Activated CD8-positive, alpha-beta memory T cell treated with anti-CD3 and anti-CD28 coated beads, Interleukin-2, amount 10 ng/mL, durations not matched to agents 7 days and 5 days (primary cell): ENCODE data around the gene FKBP2. TPM values are rescaled to one million over a fixed set of nuclear protein-coding genes. Genes with fewer than 3 reads are reported as not detected.

Experiments
- ATAC-seq: fragments of 150-1000 bp; cut with Tn5 transposase; one replicate; pipeline ENCODE4 v1.10.0; 2021; ENCODE audit warnings: moderate library complexity
- CTCF ChIA-PET: fragments of 350-600 bp; sonication (Branson Sonifier 250); formaldehyde crosslinking; loops from one replicate; lab custom pipeline; 2021; ENCODE audit warnings: antibody characterized with exemption; lab: Charles Lee
- DNase-seq: peaks from one replicate; pipeline ENCODE4 v3.0.0-alpha.2; 2020
- H3K27ac Mint-ChIP-seq: one replicate; pipeline ENCODE4 v1.8.0; 2021; ENCODE audit warnings: mild to moderate bottlenecking, mixed read lengths
- H3K27me3 Mint-ChIP-seq: one replicate; pipeline ENCODE4 v1.8.0; 2021; ENCODE audit warnings: mixed read lengths
- H3K36me3 Mint-ChIP-seq: one replicate; pipeline ENCODE4 v1.8.0; 2021; ENCODE audit warnings: mild to moderate bottlenecking, mixed read lengths
- H3K4me1 Mint-ChIP-seq: one replicate; pipeline ENCODE4 v1.8.0; 2021; ENCODE audit warnings: mixed read lengths
- H3K4me3 Mint-ChIP-seq: one replicate; pipeline ENCODE4 v1.8.0; 2021; ENCODE audit warnings: mild to moderate bottlenecking, moderate library complexity, mixed read lengths
- H3K9me3 Mint-ChIP-seq: one replicate; pipeline ENCODE4 v1.8.0; 2022; ENCODE audit warnings: low read depth, mixed read lengths
- total RNA-seq, 2 experiments: library from RNA; stranded (reverse); gene quantifications; one replicate each; pipeline ENCODE4 v1.2.3, GENCODE V29; 2021

FKBP2 gene
- total RNA-seq, 2 experiments from 2014 or later: 23.4 to 23.9 TPM

DNA sequence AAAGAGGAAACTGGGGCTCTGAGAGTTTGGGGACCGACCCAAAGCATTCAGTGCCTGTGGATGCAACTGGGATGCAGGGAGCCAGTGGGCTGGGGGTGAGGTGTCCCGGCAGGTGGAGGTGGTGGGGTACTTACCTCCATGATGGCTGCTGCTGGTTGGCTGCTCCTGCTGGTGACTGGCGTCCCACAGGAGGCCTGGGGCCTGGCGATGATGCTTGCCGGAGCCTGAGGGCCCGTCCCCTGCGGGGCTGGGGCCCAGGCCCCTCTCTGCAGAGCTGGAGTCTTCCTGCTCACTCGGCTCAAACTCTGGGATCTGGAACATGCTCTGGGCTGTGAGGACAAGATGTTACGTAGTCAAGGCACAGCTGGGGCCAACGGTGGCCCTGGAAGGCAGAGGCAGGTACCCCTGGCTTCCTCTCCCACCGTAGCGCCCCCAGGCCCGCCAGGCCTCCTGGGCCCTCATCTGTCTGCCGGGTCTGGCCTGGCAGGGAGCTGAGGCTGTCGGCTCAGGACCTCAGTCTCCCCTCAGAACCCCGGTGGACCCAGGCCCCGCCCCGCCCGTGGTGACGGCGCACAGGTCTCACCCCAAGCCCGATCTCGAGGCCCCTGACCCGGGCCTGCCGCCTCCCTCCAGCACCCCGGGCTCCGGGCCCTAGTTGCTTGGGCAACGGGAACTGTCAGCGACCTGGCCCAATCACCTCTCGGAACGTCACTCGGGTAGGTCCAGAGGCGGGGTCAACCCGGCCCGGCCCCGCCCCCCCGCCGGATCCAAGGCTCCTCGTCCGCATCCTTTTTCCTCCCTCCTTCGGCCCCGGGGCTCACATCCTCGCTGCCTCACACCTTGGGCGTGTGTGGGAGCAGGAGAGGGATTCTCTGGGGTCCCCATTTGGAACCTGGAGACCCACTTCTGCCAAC is 43.4 kb downstream of the FKBP2 start, which contains the start of gene BAD:
TSS of gene BAD (minus strand) at position 618 of the 914 bp plus-strand sequence. CDS start at position 321, 297 bp downstream.
- Mint-ChIP-seq H3K27me3 (no peaks in the 10 kb centered on the region), H3K4me1 (peaks cover 18% of the 10 kb centered on the region), H3K27ac (peak within 1 kb of the TSS; percentile 89), H3K9me3 (no peaks in the 10 kb centered on the region), H3K36me3 (peaks cover 8% of the 10 kb centered on the region), H3K4me3 (peak within 1 kb of the TSS; percentile 79)
- peak; percentile 96 for DNase-seq
- CTCF ChIA-PET: interaction anchor here (1.1 to 15.2 kb wide), 10 partner anchors 12 to 284 kb away, joined by 3 to 188 read pairs (median 8); partner anchors contain the start of genes CATSPERZ, ESRRA, FERMT3 and PLCB3
- ATAC-seq: peak; percentile 85

GRCh38 chr11:64284962-64285884 is 44.3 kb downstream of the FKBP2 start, which contains the start of gene GPR137:
Gene GPR137 (plus strand): TSS chr11:64285848. CDS start chr11:64286525, 677 bp downstream.
- CTCF ChIA-PET: interaction anchor here (1.1 to 15.2 kb wide), 9 partner anchors 13 to 285 kb away, joined by 3 to 188 read pairs (median 10); partner anchors contain the start of genes CATSPERZ, ESRRA, FERMT3 and PLCB3
- DNase-seq: peak; percentile 91
- H3K27ac Mint-ChIP-seq: peak within 1 kb of the TSS; percentile 89

DNA sequence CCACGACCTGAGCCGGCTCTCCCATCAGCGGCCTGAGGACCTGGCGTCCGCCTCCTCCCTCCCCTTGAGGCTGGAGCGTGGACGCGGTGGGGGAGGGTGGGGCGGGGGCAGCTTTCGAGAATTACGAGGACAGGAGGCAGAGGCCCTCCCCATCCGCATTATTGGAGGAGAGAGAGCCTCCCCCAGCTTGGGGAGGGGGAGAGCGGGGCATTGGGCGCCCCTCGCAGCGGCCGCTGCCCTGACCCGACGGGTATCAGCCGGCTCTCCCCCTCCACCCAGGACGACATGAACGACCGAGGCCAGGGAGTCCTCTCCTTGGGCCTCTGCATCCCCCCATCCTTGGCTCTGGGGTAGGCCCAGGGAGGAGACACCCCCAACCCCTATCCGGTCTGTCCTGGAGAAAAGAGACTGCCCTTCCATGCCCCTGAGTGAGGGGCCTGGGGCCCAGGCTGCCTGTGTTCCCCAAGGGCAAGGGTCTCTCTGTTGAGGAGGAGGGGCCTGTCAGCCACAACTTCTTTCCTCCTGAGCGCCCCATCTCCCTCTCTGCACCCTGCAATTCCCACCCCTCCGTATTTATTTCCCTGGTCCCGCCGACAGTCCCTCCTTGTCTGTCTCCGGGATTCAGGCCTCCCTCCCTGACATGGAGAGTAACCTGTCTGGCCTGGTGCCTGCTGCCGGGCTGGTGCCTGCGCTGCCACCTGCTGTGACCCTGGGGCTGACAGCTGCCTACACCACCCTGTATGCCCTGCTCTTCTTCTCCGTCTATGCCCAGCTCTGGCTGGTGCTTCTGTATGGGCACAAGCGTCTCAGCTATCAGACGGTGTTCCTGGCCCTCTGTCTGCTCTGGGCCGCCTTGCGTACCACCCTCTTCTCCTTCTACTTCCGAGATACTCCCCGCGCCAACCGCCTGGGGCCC is 45.2 kb downstream of the FKBP2 start:
- H3K36me3 Mint-ChIP-seq: peaks cover 7% of the 10 kb centered on the region
- H3K9me3 Mint-ChIP-seq: no peaks in the 10 kb centered on the region
- peak overlapping the region; percentile 79 for H3K4me3 Mint-ChIP-seq
- H3K27ac Mint-ChIP-seq: peak overlapping the region; percentile 67
- H3K4me1 Mint-ChIP-seq: peaks cover 19% of the 10 kb centered on the region
- H3K27me3 Mint-ChIP-seq: peaks cover 10% of the 10 kb centered on the region
- CTCF ChIA-PET: interaction anchor here (0.5 to 15.2 kb wide), 8 partner anchors 10 to 82 kb away, joined by 3 to 188 read pairs (median 9); partner anchors contain the start of genes CATSPERZ, ESRRA, FERMT3 and PLCB3
- no peak for ATAC-seq
- DNase-seq: peak; percentile 58

More at GRCh38 chr11:64284962-64285884, 44.3 kb downstream of the FKBP2 start, which contains the start of gene GPR137:
- peak within 1 kb of the TSS; percentile 79 for H3K4me3 Mint-ChIP-seq
- H3K4me1 Mint-ChIP-seq: peaks cover 18% of the 10 kb centered on the region
- ATAC-seq: peak; percentile 69
- no peaks in the 10 kb centered on the region for H3K9me3 Mint-ChIP-seq
- peaks cover 1% of the 10 kb centered on the region for H3K27me3 Mint-ChIP-seq
- H3K36me3 Mint-ChIP-seq: peaks cover 8% of the 10 kb centered on the region

- DNase-seq (no peak), ATAC-seq (no peak)
- H3K27ac Mint-ChIP-seq: peak overlapping the region; percentile 67
- CTCF ChIA-PET: interaction anchor here (1.0 to 15.2 kb wide), 4 partner anchors 10 to 21 kb away, joined by 3 to 188 read pairs (median 6); partner anchors contain the start of genes CATSPERZ and ESRRA
- no peaks in the 10 kb centered on the region for H3K9me3 Mint-ChIP-seq
- peak overlapping the region; percentile 79 for H3K4me3 Mint-ChIP-seq
- peaks cover 3% of the 10 kb centered on the region for H3K36me3 Mint-ChIP-seq
- H3K27me3 Mint-ChIP-seq: peaks cover 11% of the 10 kb centered on the region
- H3K4me1 Mint-ChIP-seq: peaks cover 18% of the 10 kb centered on the region
Measured at GRCh38 chr11:64286801-64287159, 45.9 kb downstream of the FKBP2 start.

GRCh38 chr11:64287676-64288352 is 46.9 kb downstream of the FKBP2 start:
- no peaks in the 10 kb centered on the region for H3K9me3 Mint-ChIP-seq
- H3K27ac Mint-ChIP-seq: no peak overlapping the region
- peaks cover 17% of the 10 kb centered on the region for H3K27me3 Mint-ChIP-seq
- ATAC-seq (no peak), DNase-seq (no peak)
- peaks cover 18% of the 10 kb centered on the region for H3K4me1 Mint-ChIP-seq
- peaks cover 3% of the 10 kb centered on the region for H3K36me3 Mint-ChIP-seq
- CTCF ChIA-PET: interaction anchor here (1.0 to 15.2 kb wide), 2 partner anchors 15 to 22 kb away, joined by 3 to 188 read pairs; partner anchors contain the start of genes CATSPERZ and ESRRA
- H3K4me3 Mint-ChIP-seq: no peak overlapping the region

GRCh38 chr11:64288353-64288750 is 47.5 kb downstream of the FKBP2 start:
- no peak for DNase-seq
- Mint-ChIP-seq H3K27ac (no peak overlapping the region), H3K4me1 (peaks cover 12% of the 10 kb centered on the region), H3K4me3 (no peak overlapping the region), H3K9me3 (no peaks in the 10 kb centered on the region), H3K36me3 (no peaks in the 10 kb centered on the region), H3K27me3 (peaks cover 22% of the 10 kb centered on the region)
- CTCF ChIA-PET: interaction anchor here (1.9 to 15.2 kb wide), 2 partner anchors 15 to 44 kb away, joined by 5 to 188 read pairs; partner anchors contain the start of genes CATSPERZ and ESRRA
- ATAC-seq: no peak

- Mint-ChIP-seq H3K4me3 (no peak overlapping the region), H3K27ac (no peak overlapping the region), H3K27me3 (peaks cover 29% of the 10 kb centered on the region), H3K36me3 (no peaks in the 10 kb centered on the region), H3K4me1 (peaks cover 10% of the 10 kb centered on the region), H3K9me3 (no peaks in the 10 kb centered on the region)
- DNase-seq (no peak), ATAC-seq (no peak)
- CTCF ChIA-PET: interaction anchor here (1.9 to 15.2 kb wide), 2 partner anchors 14 to 43 kb away, joined by 5 to 188 read pairs; partner anchors contain the start of genes CATSPERZ and ESRRA
Measured at GRCh38 chr11:64289002-64289564, 48.2 kb downstream of the FKBP2 start.

DNA sequence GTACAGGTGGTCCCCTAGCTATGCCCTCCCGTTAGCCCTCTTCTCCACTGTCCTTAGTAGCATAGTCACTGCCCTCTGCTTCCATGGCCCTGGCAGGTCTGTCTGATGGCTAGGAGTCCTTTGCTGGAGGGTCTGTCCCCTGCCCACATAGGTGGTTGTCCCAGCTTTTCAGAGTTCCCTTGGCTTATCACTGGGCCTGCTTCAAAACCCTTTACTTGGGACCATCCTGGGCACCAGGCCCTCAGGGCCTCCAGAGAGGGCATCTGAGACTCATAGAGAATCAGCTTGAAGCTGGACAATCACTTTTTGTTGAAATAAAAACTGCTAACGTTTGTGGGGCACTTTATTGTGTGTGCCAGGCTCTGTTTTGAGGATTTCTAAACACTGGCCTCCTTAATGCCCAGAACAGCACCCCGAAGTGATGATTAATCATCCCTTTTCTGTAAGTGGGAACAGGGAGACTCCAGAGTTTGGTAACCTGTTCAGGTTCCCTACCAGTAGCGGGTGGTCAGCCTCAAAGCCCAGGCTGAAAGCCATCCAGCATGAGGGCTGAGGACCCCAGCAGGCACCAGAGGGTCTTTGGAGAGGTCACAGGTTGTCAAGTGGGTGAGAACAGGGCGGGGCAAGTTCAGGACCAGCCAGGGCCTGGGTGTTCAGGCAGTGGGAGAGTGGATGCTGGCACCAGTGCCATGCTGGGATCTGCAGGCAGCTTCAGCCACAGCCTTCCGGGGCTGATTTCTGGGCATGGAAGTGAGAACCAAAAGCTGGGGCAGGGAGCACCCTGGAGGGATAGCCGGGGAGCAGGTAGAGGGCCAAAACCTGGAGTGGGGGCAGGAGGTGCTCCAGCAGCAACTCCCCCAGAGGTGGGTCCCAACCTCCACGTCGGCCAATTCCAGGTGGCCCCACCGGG is 49.7 kb downstream of the FKBP2 start:
- DNase-seq (no peak), ATAC-seq (no peak)
- H3K27ac Mint-ChIP-seq: no peak overlapping the region
- H3K36me3 Mint-ChIP-seq: no peaks in the 10 kb centered on the region
- no peaks in the 10 kb centered on the region for H3K9me3 Mint-ChIP-seq
- H3K4me1 Mint-ChIP-seq: peaks cover 8% of the 10 kb centered on the region
- no peak overlapping the region for H3K4me3 Mint-ChIP-seq
- CTCF ChIA-PET: interaction anchor here (1.9 to 15.2 kb wide), 2 partner anchors 12 to 41 kb away, joined by 5 to 188 read pairs; partner anchors contain the start of genes CATSPERZ and ESRRA
- H3K27me3 Mint-ChIP-seq: peaks cover 42% of the 10 kb centered on the region

DNA sequence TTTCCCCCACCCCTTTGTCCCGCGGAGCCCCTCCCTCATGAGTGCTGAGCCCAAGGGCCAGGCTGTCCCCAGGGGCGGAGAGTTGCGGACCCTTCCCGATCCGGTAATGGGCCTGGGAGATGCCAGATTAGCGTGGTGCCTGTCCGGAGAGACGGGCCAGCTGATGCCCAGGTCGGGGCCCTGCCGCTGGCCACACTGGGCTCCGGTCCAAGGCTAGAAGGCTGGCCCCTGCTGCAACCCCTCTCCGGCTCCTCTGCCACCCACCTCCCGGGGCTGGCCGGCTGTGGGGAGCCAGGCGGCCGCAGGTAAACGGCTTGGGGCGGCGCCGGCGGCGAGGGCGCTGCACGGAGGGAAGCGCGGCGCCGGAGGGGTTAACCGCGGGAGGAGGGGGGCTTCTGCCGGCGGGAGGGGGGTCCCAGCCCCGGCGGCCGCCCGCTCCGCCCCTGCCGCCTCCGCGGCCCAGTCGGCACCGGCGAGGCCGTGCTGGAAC is 50.4 kb downstream of the FKBP2 start, which contains the start of gene KCNK4:
TSS of gene KCNK4 (plus strand) at position 41 of the 490 bp plus-strand sequence. CDS start 1,717 bp downstream, outside the sequence.
- no peak within 1 kb of the TSS for H3K4me3 Mint-ChIP-seq
- H3K4me1 Mint-ChIP-seq: peaks cover 7% of the 10 kb centered on the region
- H3K27me3 Mint-ChIP-seq: peaks cover 49% of the 10 kb centered on the region
- H3K36me3 Mint-ChIP-seq: no peaks in the 10 kb centered on the region
- H3K27ac Mint-ChIP-seq: no peak within 1 kb of the TSS
- no peaks in the 10 kb centered on the region for H3K9me3 Mint-ChIP-seq
- CTCF ChIA-PET: interaction anchor here (15.2 kb wide), 1 partner anchor 12 kb away, joined by 188 read pairs; the partner anchor contains the start of genes CATSPERZ and ESRRA
- DNase-seq (no peak), ATAC-seq (no peak)
